OCI-LY7 (cell line): ENCODE data around the gene JPT1. TPM values are rescaled to one million over a fixed set of nuclear protein-coding genes. Genes with fewer than 3 reads are reported as not detected.

Source experiments
- BruUV-seq: library from RNA; stranded (reverse); fragments of 400-500 nt; replicated peaks from 2 replicates; lab custom pipeline; 2021; lab: Mats Ljungman, UMichigan
- CTCF ChIA-PET: fragments of 300-600 bp; sonication (Branson Sonifier 250); formaldehyde crosslinking; loops from one replicate; lab custom pipeline; 2022; ENCODE audit warnings: antibody characterized with exemption; ENCODE audit not compliant: unreplicated experiment; lab: Charles Lee
- POLR2A ChIA-PET: fragments of 300-600 bp; sonication (Branson Sonifier 250); formaldehyde crosslinking; loops from one replicate; lab custom pipeline; 2022; ENCODE audit warnings: antibody characterized with exemption; lab: Charles Lee
- DNase-seq: peaks from one replicate; pipeline ENCODE4 v3.0.0-alpha.2; 2015; ENCODE audit warnings: low spot score
- H2AFZ ChIP-seq: fragments of 200-600 bp; sonication (generic), shearing (Covaris generic); 2 replicates; pipeline ENCODE4 v1.6.1; 2014; ENCODE audit warnings: mild to moderate bottlenecking, antibody characterized with exemption, low read length, moderate library complexity
- H3K27ac ChIP-seq: fragments of 200-600 bp; sonication (generic); 2 replicates; pipeline ENCODE4 v1.5.1; 2014; ENCODE audit warnings: mixed run types, low read depth, mild to moderate bottlenecking, moderate library complexity, low read length, inconsistent platforms; ENCODE audit not compliant: poor library complexity, severe bottlenecking
- H3K36me3 ChIP-seq: fragments of 200-600 bp; sonication (generic); 2 replicates; pipeline ENCODE4 v1.6.1; 2014; ENCODE audit warnings: mild to moderate bottlenecking, antibody characterized with exemption, low read length, moderate library complexity, mixed read lengths; ENCODE audit not compliant: insufficient read depth
- H3K4me1 ChIP-seq: fragments of 200-600 bp; sonication (generic); 2 replicates; pipeline ENCODE4 v1.5.1; 2014; ENCODE audit warnings: mild to moderate bottlenecking, low read length; ENCODE audit not compliant: insufficient read depth, poor library complexity, severe bottlenecking
- H3K4me2 ChIP-seq: fragments of 200-600 bp; sonication (generic); 2 replicates; pipeline ENCODE4 v1.6.1; 2014; ENCODE audit warnings: mild to moderate bottlenecking, low read length
- H3K4me3 ChIP-seq: fragments of 200-600 bp; sonication (generic); 2 replicates; pipeline ENCODE4 v1.5.1; 2014; ENCODE audit warnings: mild to moderate bottlenecking, low read depth, low read length; ENCODE audit not compliant: poor library complexity, severe bottlenecking
- H3K79me2 ChIP-seq: fragments of 200-600 bp; sonication (generic); 2 replicates; pipeline ENCODE4 v1.6.1; 2016; ENCODE audit warnings: low read depth, mild to moderate bottlenecking, low read length, moderate library complexity, mixed read lengths; ENCODE audit not compliant: insufficient read depth
- H3K9me2 ChIP-seq: fragments of 200-600 bp; sonication (generic); 2 replicates; pipeline ENCODE4 v1.6.1; 2016; ENCODE audit warnings: mild to moderate bottlenecking, low read length, mixed read lengths; ENCODE audit not compliant: insufficient read depth
- H3K9me3 ChIP-seq: fragments of 200-600 bp; sonication (generic); 2 replicates; pipeline ENCODE4 v1.6.1; 2014; ENCODE audit warnings: mild to moderate bottlenecking, mixed run types, low read length, mixed read lengths
- H4K20me1 ChIP-seq: fragments of 200-600 bp; sonication (generic); 2 replicates; pipeline ENCODE4 v1.6.1; 2014; ENCODE audit warnings: mild to moderate bottlenecking, antibody characterized with exemption, low read length, moderate library complexity, mixed read lengths; ENCODE audit not compliant: insufficient read depth
- EZH2phosphoT487 ChIP-seq: fragments of 200-600 bp; sonication (generic); IDR thresholded peaks from 2 replicates; pipeline ENCODE4 v1.6.1; 2018; ENCODE audit warnings: low read depth, borderline replicate concordance, mild to moderate bottlenecking, mixed run types, antibody characterized with exemption, low read length, moderate library complexity, mixed read lengths
- intact Hi-C: fragments of 100-400 bp; cut with micrococcal nuclease; formaldehyde crosslinking; loops from one replicate; pipeline ENCODE4 v1.10.0; 2022; ENCODE audit not compliant: unreplicated experiment
- total RNA-seq, 2 experiments: library from RNA; depleted of rRNA in 1 of 2; stranded (reverse); fragments of >200 nt in 1 of 2; shearing (Covaris generic) in 1 of 2; gene quantifications; 2 replicates each; pipeline ENCODE4 v1.2.3, GENCODE V29; 2014 to 2022
- TF ChIP-seq, protein P1 (sequence below): fragments of 200-600 bp; sonication (generic); conservative IDR thresholded peaks from 2 replicates; pipeline ENCODE4 v1.5.1; 2014; ENCODE audit warnings: mild to moderate bottlenecking, antibody characterized with exemption, low read length, moderate library complexity, mixed read lengths

Gene JPT1
- total RNA-seq, 2 experiments from 2014 or later, result 121 to 251 TPM

- CTCF ChIA-PET, result no interaction called here
- H3K79me2 ChIP-seq, result no peaks in the 10 kb centered on the region
These were observed 58.2 kb downstream of the JPT1 start for GRCh38 chr17:75096082-75096625.

GRCh38 chr17:75094871-75095399 lies 59.4 kb downstream of the JPT1 start:
- no peak overlapping the region for H3K4me2 ChIP-seq
- no peaks in the 10 kb centered on the region for H3K36me3 ChIP-seq
- TF ChIP-seq, protein P1, sequence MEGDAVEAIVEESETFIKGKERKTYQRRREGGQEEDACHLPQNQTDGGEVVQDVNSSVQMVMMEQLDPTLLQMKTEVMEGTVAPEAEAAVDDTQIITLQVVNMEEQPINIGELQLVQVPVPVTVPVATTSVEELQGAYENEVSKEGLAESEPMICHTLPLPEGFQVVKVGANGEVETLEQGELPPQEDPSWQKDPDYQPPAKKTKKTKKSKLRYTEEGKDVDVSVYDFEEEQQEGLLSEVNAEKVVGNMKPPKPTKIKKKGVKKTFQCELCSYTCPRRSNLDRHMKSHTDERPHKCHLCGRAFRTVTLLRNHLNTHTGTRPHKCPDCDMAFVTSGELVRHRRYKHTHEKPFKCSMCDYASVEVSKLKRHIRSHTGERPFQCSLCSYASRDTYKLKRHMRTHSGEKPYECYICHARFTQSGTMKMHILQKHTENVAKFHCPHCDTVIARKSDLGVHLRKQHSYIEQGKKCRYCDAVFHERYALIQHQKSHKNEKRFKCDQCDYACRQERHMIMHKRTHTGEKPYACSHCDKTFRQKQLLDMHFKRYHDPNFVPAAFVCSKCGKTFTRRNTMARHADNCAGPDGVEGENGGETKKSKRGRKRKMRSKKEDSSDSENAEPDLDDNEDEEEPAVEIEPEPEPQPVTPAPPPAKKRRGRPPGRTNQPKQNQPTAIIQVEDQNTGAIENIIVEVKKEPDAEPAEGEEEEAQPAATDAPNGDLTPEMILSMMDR, result no peak
- no peak for TF ChIP-seq EZH2phosphoT487
- no peaks in the 10 kb centered on the region for H3K79me2 ChIP-seq
- POLR2A ChIA-PET, result no interaction called here
- H3K4me1 ChIP-seq, result peaks cover 7% of the 10 kb centered on the region
- no peaks in the 10 kb centered on the region for H3K9me2 ChIP-seq
- no peak overlapping the region for H3K4me3 ChIP-seq
- intact Hi-C loops, result no loop called here
- H2AFZ ChIP-seq, result no peak overlapping the region
- no peak overlapping the region for H3K27ac ChIP-seq
- BruUV-seq, result no TSS peak
- H3K9me3 ChIP-seq, result no peaks in the 10 kb centered on the region
- CTCF ChIA-PET, result interaction anchor here (0.6 kb wide), 1 partner anchor 330 kb away, joined by 3 read pairs; no protein-coding TSS in a partner anchor
- DNase-seq, result no peak
- no peaks in the 10 kb centered on the region for H4K20me1 ChIP-seq

More at GRCh38 chr17:75096082-75096625, 58.2 kb downstream of the JPT1 start:
- TF ChIP-seq, protein P1, result no peak
- TF ChIP-seq EZH2phosphoT487, result no peak
- Histone ChIP-seq H3K4me3 (no peak overlapping the region), H3K9me3 (no peaks in the 10 kb centered on the region), H4K20me1 (no peaks in the 10 kb centered on the region), H3K27ac (no peak overlapping the region), H3K9me2 (no peaks in the 10 kb centered on the region), H2AFZ (no peak overlapping the region), H3K4me1 (peaks cover 5% of the 10 kb centered on the region), H3K4me2 (no peak overlapping the region), H3K36me3 (no peaks in the 10 kb centered on the region)
- POLR2A ChIA-PET, result interaction anchor here (0.6 to 1.2 kb wide), 3 partner anchors 47 to 85 kb away, joined by 3 to 5 read pairs (median 4); no protein-coding TSS in a partner anchor
- DNase-seq, result no peak
- no TSS peak for BruUV-seq
- intact Hi-C loops, result no loop called here

DNA sequence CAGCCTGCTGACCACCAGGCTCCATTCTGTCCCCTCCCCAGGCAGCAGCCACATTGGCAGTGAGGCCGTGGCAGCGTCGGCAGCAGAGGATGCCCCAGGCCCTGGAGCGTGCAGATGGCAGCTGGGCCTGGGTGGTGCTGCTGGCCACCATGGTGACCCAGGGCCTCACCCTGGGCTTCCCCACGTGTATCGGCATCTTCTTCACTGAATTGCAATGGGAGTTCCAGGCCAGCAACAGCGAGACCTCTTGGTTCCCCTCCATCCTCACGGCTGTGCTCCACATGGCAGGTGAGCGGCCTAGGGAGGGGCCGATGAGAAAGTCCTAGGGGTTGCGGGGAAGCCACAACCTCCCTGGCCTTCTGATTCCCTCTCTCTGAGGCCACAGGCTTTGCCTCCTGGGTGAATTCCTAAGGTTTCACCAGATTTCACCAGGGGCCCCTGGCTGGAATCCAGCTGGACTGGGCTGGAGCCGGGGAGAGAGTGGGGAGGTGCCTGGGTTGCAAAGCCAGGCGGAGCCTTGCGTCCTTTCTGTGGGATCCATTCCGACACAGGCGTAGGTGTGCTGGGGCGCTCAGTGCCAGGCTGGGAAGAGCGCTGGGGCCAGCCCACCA lies 60.7 kb downstream of the JPT1 start:
- Histone ChIP-seq H3K9me3 (no peaks in the 10 kb centered on the region), H3K9me2 (no peaks in the 10 kb centered on the region), H3K4me1 (peaks cover 13% of the 10 kb centered on the region), H3K4me3 (no peak overlapping the region), H3K4me2 (no peak overlapping the region), H3K36me3 (no peaks in the 10 kb centered on the region), H3K79me2 (no peaks in the 10 kb centered on the region), H3K27ac (no peak overlapping the region), H4K20me1 (no peaks in the 10 kb centered on the region), H2AFZ (no peak overlapping the region)
- no TSS peak for BruUV-seq
- ChIA-PET CTCF (no interaction called here), POLR2A (interaction anchor here (0.6 kb wide), 1 partner anchor 133 kb away, joined by 3 read pairs; no protein-coding TSS in a partner anchor)
- no peak for DNase-seq
- intact Hi-C loops, result no loop called here
- TF ChIP-seq, protein P1, result no peak
- TF ChIP-seq EZH2phosphoT487, result no peak
